ENCODE data around the gene ASTN2. TPM values are rescaled to one million over a fixed set of nuclear protein-coding genes. Genes with fewer than 3 reads are reported as not detected.

ASTN2 gene
- polyA plus RNA-seq, 1 donor from 2014 or later: 6.8 TPM

- no peaks in the 10 kb centered on the region for H3K9me2 ChIP-seq (ENCODE audit: insufficient read depth, low read length)
- no peaks in the 10 kb centered on the region for H4K20me1 ChIP-seq (ENCODE audit: insufficient read depth)
- H3K27me3 ChIP-seq (ENCODE audit: insufficient read depth, low read depth, low read length): no peaks in the 10 kb centered on the region
- no peak overlapping the region for H3K4me3 ChIP-seq (ENCODE audit: low read length)
- no peaks in the 10 kb centered on the region for H3F3A ChIP-seq (ENCODE audit: insufficient read depth, low read length, poor library complexity, severe bottlenecking)
- no peak for TF ChIP-seq CTCF (IDR thresholded peaks at IDR 0.05; ENCODE audit: poor library complexity, severe bottlenecking)
- TF ChIP-seq MXI1 (conservative IDR thresholded peaks at IDR 0.05; ENCODE audit: poor library complexity, severe bottlenecking): no peak
- no peak for TF ChIP-seq EP300 (conservative IDR thresholded peaks at IDR 0.05; ENCODE audit: poor library complexity, severe bottlenecking)
- no peak for TF ChIP-seq SMC3 (conservative IDR thresholded peaks at IDR 0.05; ENCODE audit: poor library complexity)
- TF ChIP-seq RAD21 (conservative IDR thresholded peaks at IDR 0.05): no peak
- no peak for TF ChIP-seq POLR2AphosphoS5 (IDR thresholded peaks at IDR 0.05)
- TF ChIP-seq REST (IDR thresholded peaks at IDR 0.05; ENCODE audit: borderline replicate concordance): no peak
- TF ChIP-seq EZH2 (IDR thresholded peaks at IDR 0.05; ENCODE audit: borderline replicate concordance, insufficient read depth, low read length, poor library complexity, severe bottlenecking): no peak
- TF ChIP-seq TAF1 (IDR thresholded peaks at IDR 0.05; ENCODE audit: low read depth): no peak
- H3K4me2 ChIP-seq (ENCODE audit: low read length): no peak overlapping the region
- no peaks in the 10 kb centered on the region for H3K36me3 ChIP-seq (ENCODE audit: insufficient read depth, low read length)
- H3K9ac ChIP-seq (ENCODE audit: low read length): no peak overlapping the region
- H3K27ac ChIP-seq (ENCODE audit: low read length): no peak overlapping the region
- H3K79me2 ChIP-seq (replicated peaks; ENCODE audit: insufficient read depth, low read length): no peaks in the 10 kb centered on the region
- no peak overlapping the region for H2AFZ ChIP-seq (ENCODE audit: low read depth, low read length)
- H3K9me3 ChIP-seq (ENCODE audit: low read length): no peaks in the 10 kb centered on the region
Measured at GRCh38 chr9:117249799-117250198, 165.1 kb downstream of the ASTN2 start.

GRCh38 chr9:117247266-117247665 is 167.6 kb downstream of the ASTN2 start:
- H2AFZ ChIP-seq (ENCODE audit: low read depth, low read length): no peak overlapping the region
- no peaks in the 10 kb centered on the region for H3K27me3 ChIP-seq (ENCODE audit: insufficient read depth, low read depth, low read length)
- no peaks in the 10 kb centered on the region for H3K79me2 ChIP-seq (replicated peaks; ENCODE audit: insufficient read depth, low read length)
- H3K27ac ChIP-seq (ENCODE audit: low read length): no peak overlapping the region
- H3K9me2 ChIP-seq (ENCODE audit: insufficient read depth, low read length): no peaks in the 10 kb centered on the region
- H3K4me2 ChIP-seq (ENCODE audit: low read length): no peak overlapping the region
- H3K9ac ChIP-seq (ENCODE audit: low read length): no peak overlapping the region
- no peaks in the 10 kb centered on the region for H3F3A ChIP-seq (ENCODE audit: insufficient read depth, low read length, poor library complexity, severe bottlenecking)
- H3K9me3 ChIP-seq (ENCODE audit: low read length): no peaks in the 10 kb centered on the region
- TF ChIP-seq RAD21 (conservative IDR thresholded peaks at IDR 0.05): peak; percentile 52
- TF ChIP-seq SMC3 (conservative IDR thresholded peaks at IDR 0.05; ENCODE audit: poor library complexity): peak; percentile 19
- TF ChIP-seq POLR2AphosphoS5 (IDR thresholded peaks at IDR 0.05): no peak
- peak; percentile 50 for TF ChIP-seq CTCF (IDR thresholded peaks at IDR 0.05; ENCODE audit: poor library complexity, severe bottlenecking)
- no peaks in the 10 kb centered on the region for H3K36me3 ChIP-seq (ENCODE audit: insufficient read depth, low read length)
- no peaks in the 10 kb centered on the region for H4K20me1 ChIP-seq (ENCODE audit: insufficient read depth)
- H3K4me3 ChIP-seq (ENCODE audit: low read length): no peak overlapping the region
